HCT116 (cell line): ENCODE results near the gene GOLGA2. TPM values are rescaled to one million over a fixed set of nuclear protein-coding genes. Genes with fewer than 3 reads are reported as not detected.

Experiments used
- ATAC-seq: fragments of 200-7000 bp; cut with Tn5 transposase; 2 replicates; pipeline ENCODE4 v1.9.1; 2020; ENCODE audit warnings: mild to moderate bottlenecking, moderate library complexity
- BruUV-seq: library from RNA; stranded (reverse); fragments of 400-500 nt; replicated peaks from 2 replicates; lab custom pipeline; 2021; lab: Mats Ljungman, UMichigan
- CTCF ChIA-PET: fragments of 300-600 bp; sonication (Branson Sonifier 250); formaldehyde crosslinking; loops from one replicate; lab custom pipeline; 2021; ENCODE audit warnings: antibody characterized with exemption; lab: Charles Lee
- POLR2A ChIA-PET: fragments of 300-600, 350-600 bp; sonication (Branson Sonifier 250); formaldehyde crosslinking; loops from one replicate; lab custom pipeline; 2021; ENCODE audit warnings: antibody characterized with exemption; lab: Charles Lee
- RAD21 ChIA-PET, 2 experiments: fragments of 300-600 bp; sonication (Branson Sonifier 250); formaldehyde crosslinking; loops; one replicate each; lab custom pipeline; 2023; ENCODE audit warnings: low total read pairs in 2 of 2; ENCODE audit not compliant: uncharacterized antibody in 2 of 2, unreplicated experiment in 2 of 2, low non-redundant PET in 1 of 2; lab: Charles Lee
- DNase-seq: peaks from one replicate; pipeline ENCODE4 v3.0.0-alpha.2; 2010; ENCODE audit warnings: low read depth, low spot score
- H2AFZ ChIP-seq: fragments of 200-600 bp; shearing (Covaris generic), sonication (generic); 2 replicates; pipeline ENCODE4 v1.6.1; 2017; ENCODE audit warnings: low read depth, mixed run types, mixed read lengths, antibody characterized with exemption, low read length; ENCODE audit not compliant: poor library complexity, severe bottlenecking
- H3K27ac ChIP-seq: 2 replicates; pipeline ENCODE4 v1.5.1; 2012; ENCODE audit warnings: low read depth, low read length
- H3K27me3 ChIP-seq: fragments of 200-600 bp; sonication (generic); 2 replicates; pipeline ENCODE4 v1.6.1; 2016; ENCODE audit warnings: mixed run types, low read length, mixed read lengths; ENCODE audit not compliant: insufficient read depth
- H3K36me3 ChIP-seq, 2 experiments: fragments of 200-500 bp in 1 of 2; fragments of 200-600 bp in 1 of 2; sonication (Bioruptor generic) in 1 of 2; sonication (generic) in 1 of 2; 2 replicates each; pipeline versions ENCODE4 v1.5.1 to v1.6.1; 2014 to 2016; ENCODE audit warnings: low read length in 2 of 2, inconsistent platforms in 1 of 2, mixed read lengths in 1 of 2, mixed run types in 1 of 2; ENCODE audit not compliant: insufficient read depth in 2 of 2, control insufficient read depth in 1 of 2
- H3K4me1 ChIP-seq, 2 experiments: fragments of 200-600 bp in 1 of 2; sonication (generic) in 1 of 2; 2 replicates each; pipeline versions ENCODE4 v1.5.1 to v1.6.1; 2012 to 2017; ENCODE audit warnings: low read length in 2 of 2, inconsistent platforms in 1 of 2, mild to moderate bottlenecking in 1 of 2, mixed read lengths in 1 of 2, mixed run types in 1 of 2, moderate library complexity in 1 of 2; ENCODE audit not compliant: insufficient read depth in 2 of 2, control insufficient read depth in 1 of 2
- H3K4me2 ChIP-seq: fragments of 200-600 bp; sonication (generic); 2 replicates; pipeline ENCODE4 v1.6.1; 2017; ENCODE audit warnings: mixed run types, low read length, mixed read lengths
- H3K4me3 ChIP-seq, 2 experiments: fragments of 200-600 bp in 1 of 2; sonication (generic) in 1 of 2; replicated peaks in 1 of 2; 2 replicates each; pipeline ENCODE4 v1.5.1; 2011 to 2016; ENCODE audit warnings: low read length in 2 of 2, control low read depth in 1 of 2, low read depth in 1 of 2, mild to moderate bottlenecking in 1 of 2, mixed read lengths in 1 of 2, mixed run types in 1 of 2
- H3K79me2 ChIP-seq: fragments of 200-600 bp; sonication (generic); 2 replicates; pipeline ENCODE4 v1.6.1; 2017; ENCODE audit warnings: mild to moderate bottlenecking, mixed run types, low read length, moderate library complexity, mixed read lengths; ENCODE audit not compliant: insufficient read depth
- H3K9ac ChIP-seq: fragments of 200-600 bp; sonication (generic); 2 replicates; pipeline ENCODE4 v1.6.1; 2016; ENCODE audit warnings: low read length, mixed read lengths
- H3K9me2 ChIP-seq: fragments of 200-600 bp; sonication (generic), shearing (Covaris generic); 2 replicates; pipeline ENCODE4 v1.6.1; 2017; ENCODE audit warnings: mixed run types, mild to moderate bottlenecking, moderate library complexity; ENCODE audit not compliant: insufficient read depth
- H3K9me3 ChIP-seq, 2 experiments: fragments of 200-500 bp in 1 of 2; fragments of 200-600 bp in 1 of 2; sonication (Bioruptor generic) in 1 of 2; sonication (generic) in 1 of 2; 2 replicates each; pipeline ENCODE4 v1.6.1; 2014 to 2017; ENCODE audit warnings: low read length in 2 of 2, mixed read lengths in 2 of 2, inconsistent platforms in 1 of 2, low read depth in 1 of 2, mild to moderate bottlenecking in 1 of 2, mixed run types in 1 of 2, moderate library complexity in 1 of 2; ENCODE audit not compliant: control insufficient read depth in 1 of 2, insufficient read depth in 1 of 2
- H4K20me1 ChIP-seq: fragments of 200-600 bp; sonication (generic), shearing (Covaris generic); 2 replicates; pipeline ENCODE4 v1.6.1; 2017; ENCODE audit warnings: mixed run types, mild to moderate bottlenecking, moderate library complexity; ENCODE audit not compliant: insufficient read depth
- ATF3 ChIP-seq: IDR thresholded peaks from 2 replicates; pipeline ENCODE4 v1.6.1; 2012
- CEBPB ChIP-seq: IDR thresholded peaks from 2 replicates; pipeline ENCODE4 v1.6.1; 2012; ENCODE audit warnings: low read depth
- EGR1 ChIP-seq: IDR thresholded peaks from 2 replicates; pipeline ENCODE4 v1.6.1; 2012; ENCODE audit warnings: low read depth
- EZH2phosphoT487 ChIP-seq: fragments of 200-600 bp; IDR thresholded peaks from 2 replicates; pipeline ENCODE4 v1.6.1; 2018; ENCODE audit warnings: antibody characterized with exemption, borderline replicate concordance
- JUND ChIP-seq: IDR thresholded peaks from 2 replicates; pipeline ENCODE4 v1.6.1; 2012
- POLR2A ChIP-seq: IDR thresholded peaks from 2 replicates; pipeline ENCODE4 v1.7.0; 2011; ENCODE audit warnings: borderline replicate concordance; ENCODE audit not compliant: insufficient read depth, insufficient read length; ENCODE audit errors: extremely low read depth
- POLR2AphosphoS5 ChIP-seq: IDR thresholded peaks from 2 replicates; pipeline ENCODE4 v1.6.1; 2011; ENCODE audit warnings: mild to moderate bottlenecking, low read depth, low read length, moderate library complexity
- SP1 ChIP-seq: IDR thresholded peaks from 2 replicates; pipeline ENCODE4 v1.6.1; 2012; ENCODE audit warnings: low read depth
- SRF ChIP-seq: IDR thresholded peaks from 2 replicates; pipeline ENCODE4 v1.6.1; 2012; ENCODE audit warnings: low read depth
- TCF7L2 ChIP-seq: IDR thresholded peaks from 2 replicates; pipeline ENCODE4 v1.7.0; 2011; ENCODE audit warnings: borderline replicate concordance, inconsistent platforms; ENCODE audit not compliant: insufficient read depth, insufficient read length; ENCODE audit errors: extremely low read depth
- YY1 ChIP-seq: IDR thresholded peaks from 2 replicates; pipeline ENCODE4 v1.6.1; 2011; ENCODE audit warnings: low read length, low read depth, moderate library complexity, mild to moderate bottlenecking; ENCODE audit not compliant: insufficient replicate concordance; ENCODE audit errors: extremely low read depth
- ZNF274 ChIP-seq: fragments of 200-500 bp; sonication (Bioruptor generic); IDR thresholded peaks from 2 replicates; pipeline ENCODE4 v1.6.1; 2014; ENCODE audit warnings: mild to moderate bottlenecking, low read depth, low read length, inconsistent platforms
- intact Hi-C: fragments of 100-400 bp; cut with micrococcal nuclease; formaldehyde crosslinking; loops from 2 replicates; pipeline ENCODE4 v1.10.0; 2022
- total RNA-seq: library from RNA; stranded (reverse); gene quantifications from one replicate; pipeline ENCODE4 v1.2.1, GENCODE V29; 2021; ENCODE audit not compliant: unreplicated experiment
- TF ChIP-seq, protein P1 (sequence below): IDR thresholded peaks from 2 replicates; pipeline ENCODE4 v1.6.1; 2012
- TF ChIP-seq, protein P2 (sequence below): IDR thresholded peaks from 2 replicates; pipeline ENCODE4 v1.6.1; 2012; ENCODE audit warnings: low read depth

Gene GOLGA2
- total RNA-seq, 1 experiment from 2014 or later = 67.0 TPM

GRCh38 chr9:128317629-128318028 lies 41.8 kb upstream of the GOLGA2 start (continued):
- TF ChIP-seq POLR2A = no peak

DNA sequence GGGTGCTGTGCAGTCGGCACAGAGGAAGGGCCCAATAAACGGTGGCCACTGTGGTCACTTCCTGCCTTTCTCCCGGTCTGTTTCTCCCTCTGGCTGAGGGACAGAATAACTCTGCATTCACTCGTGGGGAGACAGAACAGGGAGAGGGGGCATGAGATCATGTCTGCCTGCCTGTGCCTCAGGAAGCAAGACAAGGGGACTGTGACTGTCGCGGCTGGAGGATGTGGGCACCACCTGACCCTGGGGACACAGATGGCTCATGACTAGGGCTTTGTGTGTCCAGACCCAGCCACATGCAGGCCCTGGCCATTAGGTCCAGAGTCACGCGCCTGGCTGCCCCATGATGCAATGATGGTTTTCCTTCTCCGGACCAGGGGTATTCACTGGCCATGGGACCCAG lies 40.6 kb upstream of the GOLGA2 start:
- no peak overlapping the region for H3K9ac ChIP-seq
- ChIA-PET POLR2A (no interaction called here), CTCF (no interaction called here), RAD21 (no interaction called here)
- no peak for ATAC-seq
- H3K4me3 ChIP-seq = no peak overlapping the region
- intact Hi-C loops = no loop called here
- H3K4me1 ChIP-seq = peaks cover 4 to 5% of the 10 kb centered on the region in 2 experiments
- H3K27ac ChIP-seq = no peak overlapping the region
- no peak for DNase-seq
- H2AFZ ChIP-seq = no peak overlapping the region
- H3K4me2 ChIP-seq = no peak overlapping the region
- H3K79me2 ChIP-seq = peaks cover 6% of the 10 kb centered on the region
- TF ChIP-seq POLR2AphosphoS5 = no peak
- no peak for TF ChIP-seq SRF
- no peak for TF ChIP-seq ZNF274
- TF ChIP-seq, protein P1, sequence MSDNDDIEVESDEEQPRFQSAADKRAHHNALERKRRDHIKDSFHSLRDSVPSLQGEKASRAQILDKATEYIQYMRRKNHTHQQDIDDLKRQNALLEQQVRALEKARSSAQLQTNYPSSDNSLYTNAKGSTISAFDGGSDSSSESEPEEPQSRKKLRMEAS = no peak
- no peak for TF ChIP-seq CEBPB
- TF ChIP-seq SP1 = no peak
- no peak for TF ChIP-seq POLR2A
- TF ChIP-seq EGR1 = no peak
- no TSS peak for BruUV-seq
- no peaks in the 10 kb centered on the region for H3K9me2 ChIP-seq
- no peaks in the 10 kb centered on the region for H3K9me3 ChIP-seq
- H3K36me3 ChIP-seq = peaks cover 9 to 15% of the 10 kb centered on the region in 2 experiments; a peak in 3 of 4 replicates
- no peaks in the 10 kb centered on the region for H4K20me1 ChIP-seq
- H3K27me3 ChIP-seq = no peaks in the 10 kb centered on the region

GRCh38 chr9:128314697-128315096 lies 38.9 kb upstream of the GOLGA2 start:
- ChIA-PET CTCF (no interaction called here), RAD21 (no interaction called here), POLR2A (no interaction called here)
- BruUV-seq = no TSS peak
- no peak overlapping the region for H3K9ac ChIP-seq
- H3K9me2 ChIP-seq = no peaks in the 10 kb centered on the region
- H3K27ac ChIP-seq = no peak overlapping the region
- ATAC-seq (no peak), DNase-seq (no peak)
- no peak overlapping the region for H2AFZ ChIP-seq
- H3K79me2 ChIP-seq = no peaks in the 10 kb centered on the region
- no peaks in the 10 kb centered on the region for H4K20me1 ChIP-seq
- H3K36me3 ChIP-seq = peaks cover 21 to 23% of the 10 kb centered on the region in 2 experiments
- H3K27me3 ChIP-seq = no peaks in the 10 kb centered on the region
- H3K4me1 ChIP-seq = no peaks in the 10 kb centered on the region
- H3K4me3 ChIP-seq = no peak overlapping the region
- H3K4me2 ChIP-seq = no peak overlapping the region
- intact Hi-C loops = no loop called here
- H3K9me3 ChIP-seq = no peaks in the 10 kb centered on the region
- TF ChIP-seq EZH2phosphoT487 (no peak), YY1 (no peak), JUND (no peak), TCF7L2 (no peak), ATF3 (no peak), POLR2AphosphoS5 (no peak), ZNF274 (no peak), EGR1 (no peak), SRF (no peak)
- TF ChIP-seq, protein P1 = no peak
- TF ChIP-seq, protein P2, sequence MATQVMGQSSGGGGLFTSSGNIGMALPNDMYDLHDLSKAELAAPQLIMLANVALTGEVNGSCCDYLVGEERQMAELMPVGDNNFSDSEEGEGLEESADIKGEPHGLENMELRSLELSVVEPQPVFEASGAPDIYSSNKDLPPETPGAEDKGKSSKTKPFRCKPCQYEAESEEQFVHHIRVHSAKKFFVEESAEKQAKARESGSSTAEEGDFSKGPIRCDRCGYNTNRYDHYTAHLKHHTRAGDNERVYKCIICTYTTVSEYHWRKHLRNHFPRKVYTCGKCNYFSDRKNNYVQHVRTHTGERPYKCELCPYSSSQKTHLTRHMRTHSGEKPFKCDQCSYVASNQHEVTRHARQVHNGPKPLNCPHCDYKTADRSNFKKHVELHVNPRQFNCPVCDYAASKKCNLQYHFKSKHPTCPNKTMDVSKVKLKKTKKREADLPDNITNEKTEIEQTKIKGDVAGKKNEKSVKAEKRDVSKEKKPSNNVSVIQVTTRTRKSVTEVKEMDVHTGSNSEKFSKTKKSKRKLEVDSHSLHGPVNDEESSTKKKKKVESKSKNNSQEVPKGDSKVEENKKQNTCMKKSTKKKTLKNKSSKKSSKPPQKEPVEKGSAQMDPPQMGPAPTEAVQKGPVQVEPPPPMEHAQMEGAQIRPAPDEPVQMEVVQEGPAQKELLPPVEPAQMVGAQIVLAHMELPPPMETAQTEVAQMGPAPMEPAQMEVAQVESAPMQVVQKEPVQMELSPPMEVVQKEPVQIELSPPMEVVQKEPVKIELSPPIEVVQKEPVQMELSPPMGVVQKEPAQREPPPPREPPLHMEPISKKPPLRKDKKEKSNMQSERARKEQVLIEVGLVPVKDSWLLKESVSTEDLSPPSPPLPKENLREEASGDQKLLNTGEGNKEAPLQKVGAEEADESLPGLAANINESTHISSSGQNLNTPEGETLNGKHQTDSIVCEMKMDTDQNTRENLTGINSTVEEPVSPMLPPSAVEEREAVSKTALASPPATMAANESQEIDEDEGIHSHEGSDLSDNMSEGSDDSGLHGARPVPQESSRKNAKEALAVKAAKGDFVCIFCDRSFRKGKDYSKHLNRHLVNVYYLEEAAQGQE = no peak
